Measurements from ENCODE around the gene SCARF2. TPM values are rescaled to one million over a fixed set of nuclear protein-coding genes. Genes with fewer than 3 reads are reported as not detected.

The SCARF2 gene
- total and polyA plus RNA-seq, 4 experiments from 2014 or later, result 0.12 to 2.7 (median 1.9) TPM

GRCh38 chr22:20428496-20429253 lies 8.9 kb downstream of the SCARF2 start:
- H3K4me3 Mint-ChIP-seq, result peak overlapping the region; percentile 68 to 92 (median 89)
- DNase-seq, result no peak
- H3K4me1 Mint-ChIP-seq, result peaks cover 9 to 40% (median 17%) of the 10 kb centered on the region in 4 donors
- Histone ChIP-seq H3K4me1 (ENCODE audit: insufficient read depth, low read length) (peaks cover 37% of the 10 kb centered on the region), H3K4me3 (ENCODE audit: low read length in 2 of 2) (peak overlapping the region; percentile 37 to 65), H3K27me3 (ENCODE audit: insufficient read depth, low read length) (peaks cover 11% of the 10 kb centered on the region), H3K9me3 (ENCODE audit: control insufficient read depth in 1 of 2, low read length in 2 of 2) (no peaks in the 10 kb centered on the region), H3K36me3 (ENCODE audit: insufficient read depth, low read length) (no peaks in the 10 kb centered on the region), H3K27ac (ENCODE audit: low read depth, low read length) (no peak overlapping the region)
- POLR2A ChIA-PET (ENCODE audit: partially characterized antibody), result interaction anchor here (0.6 to 4.9 kb wide), 17 partner anchors 10 to 313 kb away, joined by 3 to 52 read pairs (median 4); partner anchors contain the start of genes DGCR6L, KLHL22, MED15 and ZNF74
- intact Hi-C loops (cut with micrococcal nuclease), result loop anchor here (1.0 kb wide), 2 partner anchors 28 to 35 kb away; no protein-coding TSS in a partner anchor
- H3K36me3 Mint-ChIP-seq, result no peaks in the 10 kb centered on the region
- peaks cover 7 to 8% of the 10 kb centered on the region in 2 donors for H3K27me3 Mint-ChIP-seq
- H3K27ac Mint-ChIP-seq, result peak overlapping the region; percentile 67 to 92 (median 83)
- CTCF ChIA-PET (ENCODE audit: partially characterized antibody), result interaction anchor here (0.7 to 2.6 kb wide), 4 partner anchors 10 to 317 kb away, joined by 3 to 20 read pairs (median 11); no protein-coding TSS in a partner anchor
- H3K9me3 Mint-ChIP-seq, result no peaks in the 10 kb centered on the region

GRCh38 chr22:20427945-20428417 lies 9.6 kb downstream of the SCARF2 start:
- H3K27me3 ChIP-seq (ENCODE audit: insufficient read depth, low read length), result peaks cover 11% of the 10 kb centered on the region
- H3K9me3 ChIP-seq (ENCODE audit: control insufficient read depth in 1 of 2, low read length in 2 of 2), result no peaks in the 10 kb centered on the region
- ChIA-PET CTCF (ENCODE audit: partially characterized antibody) (interaction anchor here (0.7 to 2.6 kb wide), 4 partner anchors 9 to 318 kb away, joined by 3 to 12 read pairs (median 6); no protein-coding TSS in a partner anchor), POLR2A (ENCODE audit: partially characterized antibody) (interaction anchor here (1.4 to 4.9 kb wide), 6 partner anchors 14 to 142 kb away, joined by 3 to 52 read pairs (median 6); partner anchors contain the start of gene DGCR6L)
- H3K36me3 Mint-ChIP-seq, result no peaks in the 10 kb centered on the region
- peaks cover 37% of the 10 kb centered on the region for H3K4me1 ChIP-seq (ENCODE audit: insufficient read depth, low read length)
- peak overlapping the region in 4 of 8 donors; percentile 25 to 92 (median 72) for H3K4me3 Mint-ChIP-seq
- no peaks in the 10 kb centered on the region for H3K9me3 Mint-ChIP-seq
- peaks cover 10 to 38% (median 18%) of the 10 kb centered on the region in 4 donors for H3K4me1 Mint-ChIP-seq
- peaks cover 7 to 11% of the 10 kb centered on the region in 2 donors for H3K27me3 Mint-ChIP-seq
- no peak for DNase-seq
- H3K4me3 ChIP-seq (ENCODE audit: low read length in 2 of 2), result no peak overlapping the region
- intact Hi-C loops (cut with micrococcal nuclease), result no loop called here
- no peak overlapping the region for H3K27ac ChIP-seq (ENCODE audit: low read depth, low read length)
- H3K36me3 ChIP-seq (ENCODE audit: insufficient read depth, low read length), result no peaks in the 10 kb centered on the region
- H3K27ac Mint-ChIP-seq, result peak overlapping the region in 1 of 7 donors; percentile 85

GRCh38 chr22:20427104-20427944 lies 10.3 kb downstream of the SCARF2 start:
- Mint-ChIP-seq H3K4me1 (peaks cover 10 to 33% (median 18%) of the 10 kb centered on the region in 4 donors), H3K4me3 (peak overlapping the region in 6 of 8 donors; percentile 25 to 77 (median 58)), H3K9me3 (no peaks in the 10 kb centered on the region), H3K36me3 (no peaks in the 10 kb centered on the region), H3K27ac (peak overlapping the region in 2 of 7 donors; percentile 13 to 65), H3K27me3 (peaks cover 6 to 11% of the 10 kb centered on the region in 2 donors)
- CTCF ChIA-PET (ENCODE audit: partially characterized antibody), result interaction anchor here (1.2 to 1.8 kb wide), 2 partner anchors 9 to 29 kb away, joined by 3 to 10 read pairs; no protein-coding TSS in a partner anchor
- Histone ChIP-seq H3K27ac (ENCODE audit: low read depth, low read length) (no peak overlapping the region), H3K9me3 (ENCODE audit: control insufficient read depth in 1 of 2, low read length in 2 of 2) (no peaks in the 10 kb centered on the region), H3K4me1 (ENCODE audit: insufficient read depth, low read length) (peaks cover 37% of the 10 kb centered on the region), H3K36me3 (ENCODE audit: insufficient read depth, low read length) (no peaks in the 10 kb centered on the region), H3K27me3 (ENCODE audit: insufficient read depth, low read length) (peaks cover 10% of the 10 kb centered on the region), H3K4me3 (ENCODE audit: low read length in 2 of 2) (no peak overlapping the region)
- no peak for DNase-seq
- intact Hi-C loops (cut with micrococcal nuclease), result no loop called here
- POLR2A ChIA-PET (ENCODE audit: partially characterized antibody), result interaction anchor here (0.7 to 4.9 kb wide), 5 partner anchors 9 to 143 kb away, joined by 3 to 52 read pairs (median 7); no protein-coding TSS in a partner anchor

GRCh38 chr22:20426259-20426615 lies 11.4 kb downstream of the SCARF2 start:
- H3K27me3 Mint-ChIP-seq, result peaks cover 6 to 11% of the 10 kb centered on the region in 2 donors
- H3K4me3 Mint-ChIP-seq, result peak overlapping the region in 6 of 8 donors; percentile 20 to 63 (median 45)
- peaks cover 9 to 28% (median 18%) of the 10 kb centered on the region in 4 donors for H3K4me1 Mint-ChIP-seq
- Histone ChIP-seq H3K27ac (ENCODE audit: low read depth, low read length) (no peak overlapping the region), H3K4me3 (ENCODE audit: low read length in 2 of 2) (no peak overlapping the region), H3K36me3 (ENCODE audit: insufficient read depth, low read length) (no peaks in the 10 kb centered on the region), H3K9me3 (ENCODE audit: control insufficient read depth in 1 of 2, low read length in 2 of 2) (no peaks in the 10 kb centered on the region), H3K4me1 (ENCODE audit: insufficient read depth, low read length) (peaks cover 32% of the 10 kb centered on the region), H3K27me3 (ENCODE audit: insufficient read depth, low read length) (peaks cover 7% of the 10 kb centered on the region)
- no peak overlapping the region for H3K27ac Mint-ChIP-seq
- ChIA-PET POLR2A (ENCODE audit: partially characterized antibody) (interaction anchor here (4.9 kb wide), 1 partner anchor 37 kb away, joined by 52 read pairs; no protein-coding TSS in a partner anchor), CTCF (ENCODE audit: partially characterized antibody) (no interaction called here)
- H3K9me3 Mint-ChIP-seq, result no peaks in the 10 kb centered on the region
- H3K36me3 Mint-ChIP-seq, result no peaks in the 10 kb centered on the region
- DNase-seq, result no peak
- intact Hi-C loops (cut with micrococcal nuclease), result no loop called here

GRCh38 chr22:20425566-20426258 lies 11.9 kb downstream of the SCARF2 start:
- no peaks in the 10 kb centered on the region for H3K36me3 Mint-ChIP-seq
- no peak overlapping the region for H3K27ac Mint-ChIP-seq
- H3K4me3 ChIP-seq (ENCODE audit: low read length in 2 of 2), result no peak overlapping the region
- H3K9me3 ChIP-seq (ENCODE audit: control insufficient read depth in 1 of 2, low read length in 2 of 2), result no peaks in the 10 kb centered on the region
- no peaks in the 10 kb centered on the region for H3K9me3 Mint-ChIP-seq
- peaks cover 6 to 11% of the 10 kb centered on the region in 2 donors for H3K27me3 Mint-ChIP-seq
- ChIA-PET CTCF (ENCODE audit: partially characterized antibody) (no interaction called here), POLR2A (ENCODE audit: partially characterized antibody) (interaction anchor here (0.8 to 4.9 kb wide), 4 partner anchors 9 to 86 kb away, joined by 3 to 52 read pairs (median 3); no protein-coding TSS in a partner anchor)
- no peak overlapping the region for H3K27ac ChIP-seq (ENCODE audit: low read depth, low read length)
- peaks cover 9 to 24% (median 18%) of the 10 kb centered on the region in 4 donors for H3K4me1 Mint-ChIP-seq
- H3K36me3 ChIP-seq (ENCODE audit: insufficient read depth, low read length), result no peaks in the 10 kb centered on the region
- peaks cover 7% of the 10 kb centered on the region for H3K27me3 ChIP-seq (ENCODE audit: insufficient read depth, low read length)
- no peak for DNase-seq
- intact Hi-C loops (cut with micrococcal nuclease), result no loop called here
- H3K4me3 Mint-ChIP-seq, result peak overlapping the region in 3 of 8 donors; percentile 20 to 60 (median 49)
- peaks cover 27% of the 10 kb centered on the region for H3K4me1 ChIP-seq (ENCODE audit: insufficient read depth, low read length)

- no peaks in the 10 kb centered on the region for H3K9me3 ChIP-seq (ENCODE audit: control insufficient read depth in 1 of 2, low read length in 2 of 2)
- H3K27ac ChIP-seq (ENCODE audit: low read depth, low read length), result no peak overlapping the region
- intact Hi-C loops (cut with micrococcal nuclease), result no loop called here
- no peaks in the 10 kb centered on the region for H3K36me3 ChIP-seq (ENCODE audit: insufficient read depth, low read length)
- no peak overlapping the region for H3K27ac Mint-ChIP-seq
- H3K4me1 Mint-ChIP-seq, result peaks cover 7 to 18% (median 13%) of the 10 kb centered on the region in 4 donors
- ChIA-PET POLR2A (ENCODE audit: partially characterized antibody) (interaction anchor here (0.8 to 0.9 kb wide), 3 partner anchors 10 to 86 kb away, joined by 3 read pairs; no protein-coding TSS in a partner anchor), CTCF (ENCODE audit: partially characterized antibody) (no interaction called here)
- H3K9me3 Mint-ChIP-seq, result no peaks in the 10 kb centered on the region
- peaks cover 7% of the 10 kb centered on the region for H3K27me3 ChIP-seq (ENCODE audit: insufficient read depth, low read length)
- H3K36me3 Mint-ChIP-seq, result no peaks in the 10 kb centered on the region
- peaks cover 6 to 11% of the 10 kb centered on the region in 2 donors for H3K27me3 Mint-ChIP-seq
- H3K4me3 ChIP-seq (ENCODE audit: low read length in 2 of 2), result no peak overlapping the region
- H3K4me1 ChIP-seq (ENCODE audit: insufficient read depth, low read length), result peaks cover 20% of the 10 kb centered on the region
- peak in 1 of 5 donors; percentile 22 for DNase-seq
- peak overlapping the region in 7 of 8 donors; percentile 8 to 71 (median 48) for H3K4me3 Mint-ChIP-seq
These were observed 12.6 kb downstream of the SCARF2 start for GRCh38 chr22:20424932-20425565.

Measured in CD4-positive, alpha-beta memory T cell (primary cell).